NCI-H748 (cell line): ENCODE measurements around the gene CCDC149.

Experiments
- DNase-seq: peaks from one replicate; lab custom pipeline; 2025; ENCODE audit not compliant: unreplicated experiment; lab: John Stamatoyannopoulos, UW

CCDC149 gene

GRCh38 chr4:24912252-24913118, at the start of gene CCDC149:
TSS of gene CCDC149 (minus strand) at chr4:24913042. CDS start at chr4:24912864, 178 bp downstream.
- peak; percentile 91 for DNase-seq

DNA sequence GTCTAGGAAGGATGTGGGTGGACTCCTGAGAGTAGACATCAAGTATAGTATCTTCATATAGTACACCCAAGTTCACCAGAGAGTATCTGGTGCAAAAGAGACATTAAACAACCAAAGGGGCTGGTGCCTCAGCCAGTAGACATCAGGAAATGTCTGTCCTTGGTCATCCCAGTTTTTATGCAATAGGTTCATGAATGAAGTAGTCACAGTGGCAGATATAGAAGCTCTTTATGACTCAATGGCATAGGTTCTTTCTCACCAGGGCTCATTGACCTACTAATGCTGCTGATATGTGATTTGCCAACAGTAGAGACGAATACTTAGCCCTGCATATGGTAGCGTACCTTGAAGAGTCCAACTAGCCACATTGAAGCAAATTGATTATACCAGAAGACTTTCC, 45.0 kb upstream of the CCDC149 start:
- DNase-seq = no peak

DNA sequence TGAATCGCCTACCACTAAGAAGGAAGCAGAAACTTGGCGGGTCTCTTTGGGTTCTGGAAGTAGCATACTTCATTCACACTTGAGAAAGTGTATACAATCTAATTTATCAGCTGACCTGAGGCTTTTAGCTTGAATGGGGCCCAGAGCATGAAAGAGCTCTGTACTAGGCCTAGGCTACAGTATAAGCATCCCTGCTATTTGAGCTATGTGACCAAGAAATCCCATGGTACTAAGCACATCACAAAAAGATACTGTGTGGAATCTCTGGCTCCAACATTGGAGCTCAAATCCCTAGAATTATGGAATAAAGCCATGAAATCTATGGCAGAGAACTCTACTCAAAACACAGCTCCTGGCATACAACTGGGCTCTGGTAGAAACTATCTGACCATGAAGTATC, 43.9 kb upstream of the CCDC149 start:
- DNase-seq = no peak

- DNase-seq = no peak
These were observed 43.2 kb upstream of the CCDC149 start for GRCh38 chr4:24956091-24956490.

DNA sequence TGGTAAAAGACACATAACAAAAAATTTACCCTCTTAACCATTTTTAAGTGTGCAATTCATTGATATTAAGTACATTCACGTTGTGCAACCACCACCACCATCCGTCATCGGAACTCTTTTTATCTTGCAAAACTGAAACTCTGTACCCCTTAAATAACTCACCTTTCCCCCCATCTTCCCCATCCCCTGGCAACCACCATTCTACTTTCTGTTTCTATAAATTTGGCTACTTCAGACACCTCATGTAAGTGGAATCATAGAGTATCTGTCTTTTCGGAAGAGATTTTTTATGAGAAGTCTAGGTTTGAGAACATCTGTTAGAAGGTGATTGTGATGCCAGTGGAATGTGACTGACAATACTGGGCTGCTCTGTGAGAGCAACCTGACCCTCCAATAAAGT, 39.8 kb upstream of the CCDC149 start:
- DNase-seq = no peak

DNA sequence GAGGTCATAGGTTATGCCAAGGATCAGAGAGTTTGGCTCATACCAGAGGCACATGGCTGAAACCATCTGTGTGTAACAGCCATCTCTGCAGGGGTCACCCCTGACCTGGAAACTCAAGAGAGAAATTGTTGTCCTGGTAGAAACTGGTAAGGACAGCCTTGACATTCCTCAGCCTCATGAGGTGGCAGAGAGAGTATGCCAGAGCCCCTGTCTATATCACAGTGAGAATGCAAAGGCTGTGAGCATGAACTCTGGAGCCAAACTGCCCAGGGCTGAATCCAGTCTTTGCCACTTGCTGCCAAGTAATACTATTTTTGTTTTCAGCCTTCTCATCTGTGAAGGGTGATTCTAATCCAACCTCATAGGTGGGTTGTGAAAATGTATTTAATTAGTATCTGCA, 37.1 kb upstream of the CCDC149 start:
- no peak for DNase-seq

DNA sequence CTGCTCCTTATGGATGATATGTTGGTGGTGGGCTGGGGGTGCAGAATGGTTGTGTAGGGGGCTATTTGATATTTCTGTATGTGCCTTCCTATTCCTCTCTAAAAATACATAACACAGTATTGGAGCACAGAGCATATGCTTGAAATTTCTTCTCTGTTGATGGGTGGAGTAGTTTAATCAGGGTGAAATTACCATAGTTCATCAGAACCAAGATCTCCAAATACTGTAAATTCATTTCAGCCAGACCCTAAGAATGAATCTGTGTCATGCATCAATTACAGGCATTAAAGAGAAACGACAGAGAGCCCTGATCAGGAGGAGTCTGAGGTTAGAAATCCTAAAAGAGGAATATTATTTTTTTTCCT, 25.1 kb upstream of the CCDC149 start:
- DNase-seq = no peak

- no peak for DNase-seq
These were observed 24.5 kb upstream of the CCDC149 start for GRCh38 chr4:24937176-24937916.

- no peak for DNase-seq
These were observed 23.0 kb upstream of the CCDC149 start for GRCh38 chr4:24935856-24936255.

DNA sequence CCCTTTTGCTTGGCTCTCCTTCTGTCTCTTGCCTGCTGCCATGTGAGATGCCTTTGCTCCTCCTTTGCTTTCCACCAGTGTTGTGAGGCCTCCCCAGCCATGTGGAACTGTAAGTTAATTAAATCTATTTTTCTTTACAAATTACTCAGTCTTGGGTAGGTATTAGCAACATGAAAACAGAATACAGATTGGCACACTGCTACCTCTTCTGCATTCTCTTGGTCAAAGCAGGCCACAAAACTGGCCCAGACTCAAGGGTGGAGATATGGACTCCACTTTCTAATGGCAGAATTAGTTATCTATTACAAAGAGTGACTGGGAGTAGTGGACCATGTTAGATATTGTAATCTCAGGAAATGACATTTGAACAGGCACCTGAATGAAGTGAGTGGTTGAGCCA, 21.5 kb upstream of the CCDC149 start:
- DNase-seq = no peak

DNA sequence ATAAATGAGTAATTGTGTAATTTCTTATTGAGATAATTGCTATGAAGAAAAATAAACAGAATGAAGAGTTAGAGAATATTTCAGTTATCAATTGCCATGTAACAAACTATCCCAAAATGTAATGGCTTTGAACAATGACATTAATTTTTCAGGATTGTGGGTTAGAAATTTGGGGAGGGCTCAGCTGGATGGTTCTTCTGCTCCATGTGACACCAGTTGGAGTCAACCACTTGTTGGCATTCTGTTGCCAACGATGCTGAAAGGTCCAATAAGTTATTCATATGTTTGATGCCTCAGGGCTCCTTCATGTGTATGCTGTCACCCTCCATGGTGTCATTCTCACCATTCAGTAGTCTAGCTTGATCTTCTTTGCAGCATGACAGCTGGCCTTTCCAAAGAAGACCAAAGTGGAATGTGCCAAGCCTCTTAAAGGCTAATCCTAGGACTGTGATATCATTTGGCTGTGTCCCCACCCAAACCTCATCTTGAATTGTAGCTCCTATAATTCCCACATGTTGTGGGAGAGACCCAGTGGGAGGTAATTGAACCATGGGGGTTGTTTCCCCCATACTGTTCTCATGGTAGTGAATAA, 20.9 kb upstream of the CCDC149 start:
- DNase-seq = no peak

- no peak for DNase-seq
These were observed 19.8 kb upstream of the CCDC149 start for GRCh38 chr4:24932515-24933225.

DNA sequence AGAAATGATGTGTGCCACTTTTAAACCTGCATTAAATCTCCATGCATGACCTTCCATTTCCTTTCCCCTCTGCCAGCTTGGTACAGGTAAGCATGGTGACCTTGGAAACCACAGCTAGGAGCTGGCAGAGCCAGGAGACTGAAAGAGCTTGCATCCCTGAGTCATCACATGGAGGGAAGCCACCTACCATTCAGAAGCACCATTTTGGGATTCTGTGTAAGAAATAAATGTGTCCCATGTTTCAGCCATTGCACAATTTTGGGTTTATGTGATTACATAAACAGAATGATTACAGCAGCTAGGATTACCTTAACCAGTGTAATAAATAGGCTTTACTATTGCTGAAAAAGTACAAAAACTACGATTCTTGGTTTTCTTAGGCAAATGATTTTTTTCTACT, 17.3 kb upstream of the CCDC149 start:
- no peak for DNase-seq

DNA sequence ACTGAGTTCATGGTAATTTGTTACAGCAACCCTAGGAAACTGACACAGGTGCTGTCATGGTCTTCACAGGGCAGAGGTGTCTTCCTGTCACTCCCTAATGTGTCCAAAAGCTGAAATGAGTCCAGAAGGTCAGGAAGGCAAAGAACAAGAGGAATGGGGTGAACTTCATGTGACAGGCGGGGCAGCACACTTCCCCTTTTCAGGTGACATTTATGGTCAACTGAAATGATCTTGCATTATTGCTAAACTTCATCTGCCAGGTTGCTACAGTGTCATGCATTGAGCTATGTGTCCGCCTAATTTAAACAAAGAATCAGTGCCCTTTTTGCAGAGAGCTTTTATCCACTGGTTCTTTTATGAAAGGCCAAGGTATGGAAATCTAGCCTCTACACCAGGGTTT, 15.9 kb upstream of the CCDC149 start:
- DNase-seq = no peak

GRCh38 chr4:24927049-24927448, 14.2 kb upstream of the CCDC149 start:
- DNase-seq = no peak

- DNase-seq = no peak
These were observed 11.5 kb upstream of the CCDC149 start for GRCh38 chr4:24924309-24924781.

- no peak for DNase-seq
These were observed 10.7 kb upstream of the CCDC149 start for GRCh38 chr4:24923550-24923949.

DNA sequence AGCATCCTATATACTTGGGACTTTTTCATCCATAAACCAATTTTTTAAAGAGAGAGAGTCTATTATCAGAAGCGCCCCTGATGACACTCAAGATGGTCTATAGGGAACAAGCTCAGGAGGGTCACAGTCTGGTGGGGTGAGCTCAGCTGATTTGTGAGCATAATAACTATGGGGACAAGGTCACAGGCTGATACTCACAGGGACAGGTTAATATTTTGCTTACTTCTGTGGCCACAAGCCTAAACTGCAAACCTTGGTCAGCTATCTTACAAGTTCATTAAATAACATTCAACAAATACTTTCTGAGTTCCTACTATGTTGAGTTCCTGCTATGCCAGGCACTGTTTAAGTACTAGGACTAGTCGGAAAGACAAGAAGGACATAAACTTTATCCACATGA, 10.2 kb upstream of the CCDC149 start:
- no peak for DNase-seq

DNA sequence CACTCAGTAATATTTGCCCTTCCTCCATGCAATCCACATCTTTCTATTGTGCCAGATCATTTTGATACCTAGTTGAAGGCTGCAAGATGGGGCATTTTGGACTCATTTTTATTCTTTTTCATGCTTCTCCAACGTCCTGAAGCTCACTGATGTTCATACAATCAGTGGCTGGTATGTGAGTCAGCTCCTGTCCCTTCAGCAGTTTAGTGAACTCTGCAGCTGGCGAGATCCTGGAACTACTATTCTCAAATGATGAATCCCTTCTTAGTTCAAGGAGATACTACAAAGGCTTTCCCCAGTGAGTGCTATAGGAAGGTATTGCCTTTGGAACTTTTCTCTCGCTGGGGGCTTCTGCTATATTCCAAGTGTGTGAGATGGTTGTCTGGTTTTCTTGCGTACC, 9.6 kb upstream of the CCDC149 start:
- DNase-seq = no peak

DNA sequence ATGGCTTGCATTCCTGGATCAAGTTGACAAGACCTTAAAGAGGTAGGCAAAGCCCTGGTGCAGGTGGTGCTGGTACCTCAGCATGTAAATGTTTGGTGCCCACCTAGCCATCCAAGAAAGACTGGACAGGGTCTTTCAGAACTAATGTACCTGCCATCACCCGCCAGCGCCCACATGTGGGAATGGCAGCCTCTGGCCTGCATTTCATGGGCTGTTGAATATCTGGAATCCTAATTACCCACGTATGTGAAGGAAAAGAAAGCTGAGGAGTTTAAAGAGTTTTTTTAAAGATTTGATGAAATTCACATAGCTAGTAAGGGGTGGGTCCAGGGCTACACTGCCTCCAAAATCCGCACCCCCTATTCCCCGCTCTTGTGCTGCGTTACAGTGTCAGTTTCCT, 8.6 kb upstream of the CCDC149 start:
- no peak for DNase-seq

- no peak for DNase-seq
These were observed 7.2 kb upstream of the CCDC149 start for GRCh38 chr4:24920008-24920407.
